Measurements from ENCODE around the gene WSCD2. TPM values are rescaled to one million over a fixed set of nuclear protein-coding genes. Genes with fewer than 3 reads are reported as not detected.

The WSCD2 gene
- polyA plus RNA-seq, 1 donor from 2014 or later = 5.8 TPM

GRCh38 chr12:108248011-108248410, 118.9 kb downstream of the WSCD2 start:
- no peak overlapping the region for H2AFZ ChIP-seq (ENCODE audit: low read depth, low read length)
- H3K27me3 ChIP-seq (ENCODE audit: insufficient read depth, low read depth, low read length) = no peaks in the 10 kb centered on the region
- H3K79me2 ChIP-seq (replicated peaks; ENCODE audit: insufficient read depth, low read length) = no peaks in the 10 kb centered on the region
- no peak overlapping the region for H3K4me2 ChIP-seq (ENCODE audit: low read length)
- no peak overlapping the region for H3K9ac ChIP-seq (ENCODE audit: low read length)
- no peak overlapping the region for H3K4me3 ChIP-seq (ENCODE audit: low read length)
- TF ChIP-seq SMC3 (conservative IDR thresholded peaks at IDR 0.05; ENCODE audit: poor library complexity) = no peak
- no peak for TF ChIP-seq EP300 (conservative IDR thresholded peaks at IDR 0.05; ENCODE audit: poor library complexity, severe bottlenecking)
- TF ChIP-seq EZH2 (IDR thresholded peaks at IDR 0.05; ENCODE audit: borderline replicate concordance, insufficient read depth, low read length, poor library complexity, severe bottlenecking) = no peak
- no peak for TF ChIP-seq POLR2AphosphoS5 (IDR thresholded peaks at IDR 0.05)
- no peak for TF ChIP-seq TAF1 (IDR thresholded peaks at IDR 0.05; ENCODE audit: low read depth)
- TF ChIP-seq, protein P1, sequence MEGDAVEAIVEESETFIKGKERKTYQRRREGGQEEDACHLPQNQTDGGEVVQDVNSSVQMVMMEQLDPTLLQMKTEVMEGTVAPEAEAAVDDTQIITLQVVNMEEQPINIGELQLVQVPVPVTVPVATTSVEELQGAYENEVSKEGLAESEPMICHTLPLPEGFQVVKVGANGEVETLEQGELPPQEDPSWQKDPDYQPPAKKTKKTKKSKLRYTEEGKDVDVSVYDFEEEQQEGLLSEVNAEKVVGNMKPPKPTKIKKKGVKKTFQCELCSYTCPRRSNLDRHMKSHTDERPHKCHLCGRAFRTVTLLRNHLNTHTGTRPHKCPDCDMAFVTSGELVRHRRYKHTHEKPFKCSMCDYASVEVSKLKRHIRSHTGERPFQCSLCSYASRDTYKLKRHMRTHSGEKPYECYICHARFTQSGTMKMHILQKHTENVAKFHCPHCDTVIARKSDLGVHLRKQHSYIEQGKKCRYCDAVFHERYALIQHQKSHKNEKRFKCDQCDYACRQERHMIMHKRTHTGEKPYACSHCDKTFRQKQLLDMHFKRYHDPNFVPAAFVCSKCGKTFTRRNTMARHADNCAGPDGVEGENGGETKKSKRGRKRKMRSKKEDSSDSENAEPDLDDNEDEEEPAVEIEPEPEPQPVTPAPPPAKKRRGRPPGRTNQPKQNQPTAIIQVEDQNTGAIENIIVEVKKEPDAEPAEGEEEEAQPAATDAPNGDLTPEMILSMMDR (IDR thresholded peaks at IDR 0.05; ENCODE audit: poor library complexity, severe bottlenecking) = no peak
- no peak for TF ChIP-seq REST (IDR thresholded peaks at IDR 0.05; ENCODE audit: borderline replicate concordance)
- TF ChIP-seq RAD21 (conservative IDR thresholded peaks at IDR 0.05) = no peak
- TF ChIP-seq MXI1 (conservative IDR thresholded peaks at IDR 0.05; ENCODE audit: poor library complexity, severe bottlenecking) = no peak
- no peak overlapping the region for H3K27ac ChIP-seq (ENCODE audit: low read length)
- no peaks in the 10 kb centered on the region for H3K36me3 ChIP-seq (ENCODE audit: insufficient read depth, low read length)
- H3K9me3 ChIP-seq (ENCODE audit: low read length) = no peaks in the 10 kb centered on the region
- H3F3A ChIP-seq (ENCODE audit: insufficient read depth, low read length, poor library complexity, severe bottlenecking) = no peaks in the 10 kb centered on the region
- no peaks in the 10 kb centered on the region for H4K20me1 ChIP-seq (ENCODE audit: insufficient read depth)
- H3K9me2 ChIP-seq (ENCODE audit: insufficient read depth, low read length) = no peaks in the 10 kb centered on the region

DNA sequence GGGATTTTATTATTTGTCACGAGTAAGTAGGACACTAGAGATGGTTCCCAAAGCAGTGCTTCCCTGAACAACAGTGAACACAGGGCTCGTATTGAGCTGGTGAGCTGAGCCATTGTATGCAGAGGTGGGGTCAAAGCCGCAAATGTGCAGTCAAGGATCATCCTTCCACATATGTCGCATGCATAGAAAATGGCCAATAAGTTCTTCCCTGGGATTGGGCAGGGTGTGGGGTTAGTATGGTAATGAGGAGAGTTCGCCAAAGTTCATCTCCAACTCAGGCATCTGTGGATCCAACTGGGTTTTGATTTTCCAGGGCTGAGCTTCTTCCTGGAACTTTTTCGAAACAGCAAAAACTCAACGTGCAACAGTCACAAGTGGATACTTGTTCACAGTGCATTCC, 123.4 kb downstream of the WSCD2 start:
- peak overlapping the region; percentile 72 for H3K9ac ChIP-seq (ENCODE audit: low read length)
- H3K27me3 ChIP-seq (ENCODE audit: insufficient read depth, low read depth, low read length) = no peaks in the 10 kb centered on the region
- H3K79me2 ChIP-seq (replicated peaks; ENCODE audit: insufficient read depth, low read length) = no peaks in the 10 kb centered on the region
- no peak for TF ChIP-seq MXI1 (conservative IDR thresholded peaks at IDR 0.05; ENCODE audit: poor library complexity, severe bottlenecking)
- TF ChIP-seq EZH2 (IDR thresholded peaks at IDR 0.05; ENCODE audit: borderline replicate concordance, insufficient read depth, low read length, poor library complexity, severe bottlenecking) = no peak
- TF ChIP-seq EP300 (conservative IDR thresholded peaks at IDR 0.05; ENCODE audit: poor library complexity, severe bottlenecking) = no peak
- no peak for TF ChIP-seq REST (IDR thresholded peaks at IDR 0.05; ENCODE audit: borderline replicate concordance)
- no peak for TF ChIP-seq RAD21 (conservative IDR thresholded peaks at IDR 0.05)
- no peak for TF ChIP-seq TAF1 (IDR thresholded peaks at IDR 0.05; ENCODE audit: low read depth)
- TF ChIP-seq SMC3 (conservative IDR thresholded peaks at IDR 0.05; ENCODE audit: poor library complexity) = no peak
- TF ChIP-seq, protein P1 (IDR thresholded peaks at IDR 0.05; ENCODE audit: poor library complexity, severe bottlenecking) = no peak
- no peaks in the 10 kb centered on the region for H4K20me1 ChIP-seq (ENCODE audit: insufficient read depth)
- H3K4me3 ChIP-seq (ENCODE audit: low read length) = no peak overlapping the region
- no peak overlapping the region for H3K4me2 ChIP-seq (ENCODE audit: low read length)
- H3K27ac ChIP-seq (ENCODE audit: low read length) = peak overlapping the region; percentile 97
- H3K9me2 ChIP-seq (ENCODE audit: insufficient read depth, low read length) = no peaks in the 10 kb centered on the region
- no peak overlapping the region for H2AFZ ChIP-seq (ENCODE audit: low read depth, low read length)
- H3K9me3 ChIP-seq (ENCODE audit: low read length) = no peaks in the 10 kb centered on the region
- H3K36me3 ChIP-seq (ENCODE audit: insufficient read depth, low read length) = no peaks in the 10 kb centered on the region
- no peaks in the 10 kb centered on the region for H3F3A ChIP-seq (ENCODE audit: insufficient read depth, low read length, poor library complexity, severe bottlenecking)

Data from neural cell (in vitro differentiated cells).